Activated CD4-positive, alpha-beta T cell treated with anti-CD3 and anti-CD28 coated beads for 24 hours (primary cell): ENCODE measurements around the gene RAB10.
A peak's percentile ranks its signal among the peaks of the same experiment; 100 is the strongest.
"Not testable (repeated sequence)": the region's sequence is repeated elsewhere in the genome, so short reads cannot be mapped to it uniquely, and the experiment has no call there.

Experiments
- DNase-seq, 2 donors: peaks; one replicate each; pipeline ENCODE4 v3.0.0-alpha.2; 2020; ENCODE audit warnings: low read depth in 2 of 2

Gene RAB10

GRCh38 chr2:26058390-26058789 lies 24.5 kb downstream of the RAB10 start:
- DNase-seq, result no peak

DNA sequence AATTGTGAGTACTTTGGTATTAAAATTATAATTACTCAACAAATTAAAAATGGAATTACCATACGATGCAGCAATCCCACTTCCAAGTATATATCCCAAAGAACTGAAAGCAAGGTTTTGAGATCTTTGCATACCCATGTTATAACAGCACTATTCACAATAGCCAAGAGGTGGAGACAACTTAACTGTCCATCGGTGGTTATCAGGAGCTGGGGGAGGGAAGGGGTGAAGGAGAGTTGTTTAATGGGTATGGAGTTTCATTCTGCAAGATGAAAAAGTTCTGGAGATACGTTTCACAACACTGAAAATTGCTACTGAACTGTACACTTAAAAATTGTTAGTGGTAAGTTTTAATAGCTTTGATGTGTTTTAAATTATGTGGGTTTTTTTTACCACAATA lies 25.7 kb downstream of the RAB10 start:
- no peak for DNase-seq

DNA sequence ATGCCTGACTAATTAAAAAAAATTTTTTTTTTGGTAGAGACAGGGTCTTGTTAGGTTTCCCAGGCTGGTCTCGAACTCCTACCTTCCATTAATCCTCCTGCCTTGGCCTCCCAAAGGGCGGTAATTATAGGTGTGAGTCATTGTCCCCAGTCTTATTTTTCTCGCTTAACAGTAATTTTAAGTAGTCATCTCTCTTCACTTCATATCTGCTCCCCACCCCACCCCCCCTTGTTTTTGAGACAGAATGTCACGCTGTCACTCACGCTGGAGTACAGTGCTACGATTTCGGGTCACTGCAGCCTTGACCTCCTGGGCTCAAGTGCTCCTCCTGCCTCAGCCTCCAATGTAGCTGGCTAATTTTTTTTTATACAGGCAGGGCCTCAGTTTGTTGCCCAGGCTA lies 27.7 kb downstream of the RAB10 start:
- DNase-seq, result no peak

DNA sequence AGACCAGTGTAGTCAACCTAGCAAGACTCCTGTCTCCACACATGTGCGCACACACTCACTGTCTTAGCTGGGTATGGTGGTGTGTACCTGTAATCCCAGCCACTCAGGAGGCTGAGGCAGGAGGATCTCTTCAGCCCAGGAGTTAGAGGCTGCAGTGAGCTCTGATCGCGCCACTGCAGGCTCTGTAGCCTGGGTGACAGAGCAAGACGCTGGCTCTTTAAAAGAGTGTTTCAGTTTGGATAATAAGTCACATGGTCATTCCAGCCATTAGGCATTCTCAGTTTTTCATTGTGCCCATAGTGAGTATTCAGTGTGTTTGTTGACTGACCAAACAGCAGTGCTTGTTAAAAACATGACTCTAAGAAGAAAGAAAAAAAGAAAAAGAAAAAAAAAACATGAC lies 31.0 kb downstream of the RAB10 start:
- DNase-seq, result no peak

DNA sequence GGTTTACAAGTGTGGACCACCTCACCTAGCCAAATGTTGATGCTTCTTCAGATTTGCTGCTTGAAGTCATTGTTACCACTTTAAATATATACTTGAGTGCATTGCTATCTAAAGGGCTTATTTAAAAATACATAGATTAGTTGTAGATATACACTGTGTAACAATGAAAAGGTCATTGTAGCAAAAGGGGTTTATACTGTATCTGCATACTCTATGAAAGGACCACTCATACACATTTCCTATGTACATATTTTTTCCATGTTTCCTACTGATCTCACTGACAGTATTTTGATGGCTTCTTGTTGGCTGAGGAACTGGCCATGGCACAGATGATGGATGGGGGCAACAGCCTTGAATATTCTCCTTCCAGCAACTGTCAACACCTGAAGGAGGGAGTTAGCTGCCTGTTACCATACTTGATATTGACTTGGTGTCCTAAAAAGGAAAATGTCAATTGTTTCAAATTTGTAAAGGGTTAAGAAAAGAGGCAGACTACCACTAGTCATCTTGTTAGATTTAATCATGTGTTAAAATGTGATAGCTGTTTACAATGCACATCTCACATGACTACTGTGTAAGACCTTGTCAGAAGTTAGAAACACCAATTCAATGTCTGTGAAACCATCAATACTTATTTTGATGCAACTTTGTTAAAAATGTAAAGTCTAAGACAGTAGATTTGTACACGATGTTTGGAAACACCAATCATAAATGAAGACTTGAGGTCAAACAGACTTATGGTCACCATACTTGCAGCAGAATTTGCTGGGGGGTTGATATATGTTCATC lies 33.5 kb downstream of the RAB10 start:
- no peak for DNase-seq

DNA sequence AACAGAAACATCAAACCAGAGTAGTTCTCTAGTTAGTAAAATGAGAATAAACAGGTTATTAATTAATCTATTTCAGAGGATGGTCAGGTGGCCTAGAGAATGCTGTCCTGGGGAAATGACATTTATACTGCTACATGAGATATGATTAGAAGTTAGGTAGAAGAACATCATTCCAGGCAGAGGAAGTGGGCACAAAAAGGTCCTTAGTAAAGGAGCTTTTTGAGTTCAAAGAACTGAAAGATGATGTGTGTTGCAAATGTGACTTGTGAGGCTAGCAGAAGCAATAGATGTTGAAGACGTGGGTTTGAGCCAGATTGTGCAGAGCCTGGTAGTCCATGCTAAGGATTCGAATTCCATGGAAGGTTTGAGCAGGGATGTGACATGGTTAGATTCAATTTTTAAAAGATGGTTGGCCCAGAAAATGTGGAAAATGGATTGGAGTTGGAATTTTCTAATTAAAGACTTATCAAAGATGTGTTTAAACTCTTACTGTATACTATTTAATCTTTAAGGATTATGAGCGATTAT lies 34.2 kb downstream of the RAB10 start:
- DNase-seq, result no peak

- DNase-seq, result peak in 1 of 2 donors; percentile 28
These were observed 34.9 kb downstream of the RAB10 start for GRCh38 chr2:26068602-26069298.

DNA sequence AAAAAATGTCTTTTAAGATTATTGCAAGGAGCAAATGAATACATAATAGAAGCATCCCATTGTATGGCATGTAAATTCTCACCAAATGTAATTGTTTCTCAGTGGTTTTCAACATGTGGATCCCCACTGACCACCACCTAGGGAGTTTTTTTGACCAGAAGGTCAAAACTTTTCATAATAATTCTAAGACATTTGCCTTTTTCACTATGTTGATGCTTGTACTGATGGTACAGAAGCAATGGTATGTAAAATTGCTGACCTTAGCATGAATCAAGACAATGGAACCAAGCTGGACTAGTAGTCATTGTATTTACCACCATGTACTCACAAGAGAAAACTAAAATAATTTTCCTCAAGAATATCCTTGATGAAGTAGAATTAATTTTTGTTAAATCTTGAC lies 36.8 kb downstream of the RAB10 start:
- DNase-seq, result no peak

GRCh38 chr2:26072925-26073768 lies 39.3 kb downstream of the RAB10 start:
- no peak for DNase-seq

DNA sequence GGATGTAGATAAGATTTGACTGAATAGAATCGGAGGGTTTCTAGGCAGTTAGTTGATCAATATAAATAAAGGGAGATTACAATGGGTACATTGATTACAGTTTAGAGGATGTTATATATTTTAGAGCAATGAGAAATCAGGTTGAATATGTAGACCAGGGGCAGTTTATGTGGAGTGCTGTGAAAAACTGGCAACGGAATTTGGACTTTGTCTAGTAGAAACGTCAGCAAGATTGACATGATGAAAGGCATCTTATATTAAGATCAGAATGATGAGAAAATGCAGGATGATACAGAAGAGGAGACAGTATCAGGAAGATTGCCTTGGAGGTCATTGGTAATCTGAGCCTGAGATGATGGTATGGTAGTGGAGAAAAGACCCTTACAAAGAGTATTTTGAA lies 39.9 kb downstream of the RAB10 start:
- DNase-seq, result no peak

- no peak for DNase-seq
These were observed 40.8 kb downstream of the RAB10 start for GRCh38 chr2:26074676-26075075.

- no peak for DNase-seq
These were observed 41.3 kb downstream of the RAB10 start for GRCh38 chr2:26075173-26075572.

GRCh38 chr2:26076001-26076587 lies 42.2 kb downstream of the RAB10 start:
- no peak for DNase-seq

DNA sequence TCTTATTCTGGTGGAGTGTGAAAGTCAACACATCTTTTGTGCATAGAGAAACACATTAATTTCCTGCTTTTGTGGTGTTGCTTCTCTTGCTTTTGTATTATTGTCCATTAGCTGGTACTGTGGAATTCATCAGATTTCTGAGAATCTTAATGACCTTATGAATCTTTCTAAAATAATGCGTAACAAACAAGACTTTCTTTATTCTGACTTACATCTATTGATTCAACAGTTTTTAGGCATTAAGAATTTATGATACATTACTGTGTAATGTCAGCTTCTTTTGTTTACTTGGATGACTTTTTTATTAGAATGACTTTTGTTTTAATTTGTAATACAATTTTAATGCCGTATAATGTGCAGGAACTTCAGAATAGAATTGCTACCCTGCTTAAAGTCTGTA lies 43.4 kb downstream of the RAB10 start:
- DNase-seq, result no peak

GRCh38 chr2:26078939-26079338 lies 45.1 kb downstream of the RAB10 start:
- DNase-seq, result no peak

DNA sequence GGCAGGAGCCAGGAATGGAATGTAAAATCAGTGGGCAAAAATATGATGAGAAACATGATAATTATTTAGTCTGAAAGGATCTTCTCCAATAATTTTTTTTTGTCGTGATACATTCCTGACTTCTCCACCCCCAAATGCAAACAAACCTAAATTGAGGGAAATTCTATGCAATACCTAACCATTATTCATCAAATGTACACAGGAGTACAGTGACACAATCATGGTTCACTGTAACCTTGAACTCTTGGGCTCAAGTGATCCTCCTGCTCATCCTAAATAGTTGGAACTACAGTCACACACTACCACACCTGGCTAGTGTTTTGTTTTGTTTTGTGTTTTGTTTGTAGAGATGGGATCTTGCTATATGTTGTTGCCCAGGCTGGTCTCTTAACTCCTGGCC lies 46.5 kb downstream of the RAB10 start:
- no peak for DNase-seq

DNA sequence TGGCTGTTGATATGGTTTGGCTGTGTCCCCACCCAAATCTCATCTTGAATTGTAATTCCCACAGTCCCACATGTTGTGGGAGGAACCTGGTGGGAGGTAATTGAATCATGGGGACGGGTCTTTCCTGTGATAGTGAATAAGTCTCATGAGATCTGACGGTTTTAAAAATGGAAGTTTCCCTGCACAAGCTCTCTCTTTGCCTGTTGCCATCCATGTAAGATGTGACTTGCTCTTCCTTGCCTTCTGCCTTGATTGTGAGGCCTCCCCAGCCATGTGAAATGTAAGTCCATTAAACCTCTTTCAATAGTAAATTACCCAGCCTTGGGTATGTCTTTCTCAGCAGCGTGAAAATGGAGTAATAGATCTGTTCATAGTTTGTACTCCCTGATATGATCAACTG lies 47.0 kb downstream of the RAB10 start:
- DNase-seq, result not testable (repeated sequence)

DNA sequence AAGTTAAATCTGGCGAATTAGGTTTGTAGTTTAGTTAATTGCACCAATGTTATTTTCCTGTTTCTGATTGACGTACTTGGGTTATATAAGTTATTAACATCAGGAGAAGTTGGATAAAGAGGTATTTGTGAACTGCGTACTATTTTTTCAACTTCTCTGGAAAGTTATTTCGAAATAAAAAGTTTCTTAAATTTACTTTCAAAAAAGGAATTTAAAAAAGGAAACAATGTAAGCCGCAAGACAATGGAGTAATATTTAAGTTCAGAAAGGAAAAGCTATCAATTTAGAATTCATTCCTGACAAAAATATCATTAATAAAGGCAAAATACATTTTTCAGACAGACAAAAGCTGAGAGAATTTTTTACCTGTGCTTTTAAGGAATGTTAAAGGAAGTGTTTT lies 47.7 kb downstream of the RAB10 start:
- DNase-seq, result no peak

GRCh38 chr2:26086155-26086637 lies 52.3 kb downstream of the RAB10 start:
- DNase-seq, result no peak

DNA sequence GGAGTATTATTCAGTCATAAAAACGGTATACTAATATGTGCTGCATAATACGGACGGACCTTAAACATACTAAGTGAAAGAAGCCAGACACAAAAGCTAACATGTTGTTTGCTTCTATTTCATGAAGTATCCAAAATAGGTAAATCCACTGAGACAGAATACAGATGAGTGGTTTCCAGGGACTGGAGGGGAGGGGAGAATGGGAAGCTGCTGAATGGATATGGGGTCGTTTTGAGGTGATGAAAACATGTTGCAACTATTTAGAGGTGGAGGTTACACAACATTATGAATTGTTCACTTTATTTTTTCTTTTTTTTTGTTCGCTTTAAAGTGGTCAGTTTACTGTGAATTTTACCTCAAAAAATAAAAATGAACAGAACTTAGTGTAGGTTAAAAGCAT lies 52.9 kb downstream of the RAB10 start:
- no peak for DNase-seq

DNA sequence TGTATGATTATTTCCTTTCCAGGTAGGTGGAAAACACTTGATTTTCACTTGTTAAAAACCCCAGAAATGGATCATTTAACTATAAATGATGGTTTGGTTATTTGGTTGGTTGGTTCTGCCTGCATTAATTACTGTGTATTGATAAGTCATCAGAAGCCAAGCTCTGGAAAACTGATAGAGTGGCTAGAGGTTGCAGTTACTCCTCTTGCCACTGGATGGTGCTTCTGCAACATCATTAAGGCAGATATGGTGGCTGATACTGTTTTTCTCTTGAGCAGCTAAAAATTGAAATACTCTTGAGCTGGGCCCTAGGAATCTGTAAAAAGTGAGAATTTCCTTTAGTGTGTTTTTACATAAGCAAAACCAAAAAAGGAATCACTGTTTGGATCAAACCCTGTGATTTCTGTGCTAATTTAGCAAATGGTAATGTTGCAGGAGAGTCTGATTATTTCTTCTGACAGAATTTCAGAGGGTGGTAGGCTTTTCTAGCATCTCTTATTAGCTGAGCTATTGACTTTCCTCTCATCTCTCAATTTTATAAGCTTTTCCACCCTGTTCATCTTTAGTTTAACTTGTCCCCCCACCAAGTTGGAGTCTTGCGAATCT lies 54.3 kb downstream of the RAB10 start:
- DNase-seq, result no peak
